Prostate gland (tissue), 2 donors: ENCODE data around the gene DPEP1. TPM values are rescaled to one million over a fixed set of nuclear protein-coding genes. Genes with fewer than 3 reads are reported as not detected.

ENCODE experiments used
- DNase-seq: peaks from one replicate; pipeline ENCODE4 v3.0.0-alpha.2; 2019; ENCODE audit warnings: low spot score
- H3K27ac ChIP-seq, 2 donors: fragments of 200-600 bp; sonication (generic); 2 replicates each; pipeline ENCODE4 v1.5.1; 2017 to 2019
- H3K27me3 ChIP-seq: fragments of 200-600 bp; sonication (generic); replicated peaks from 2 replicates; pipeline ENCODE4 v1.5.1; 2019; ENCODE audit not compliant: insufficient read depth
- H3K36me3 ChIP-seq, 2 donors: fragments of 200-600 bp; sonication (generic); 1 replicate in 1 of 2; 2 replicates in 1 of 2; pipeline versions ENCODE4 v1.5.1 to v1.8.1; 2017 to 2019
- H3K4me1 ChIP-seq: fragments of 200-600 bp; sonication (generic); replicated peaks from 2 replicates; pipeline ENCODE4 v1.5.1; 2019
- H3K4me3 ChIP-seq, 2 donors: fragments of 200-600 bp; sonication (generic); 2 replicates each; pipeline ENCODE4 v1.5.1; 2017 to 2019
- H3K9me3 ChIP-seq: fragments of 200-600 bp; sonication (generic); 2 replicates; pipeline ENCODE4 v1.5.1; 2017
- CTCF ChIP-seq, 4 experiments: fragments of 200-600 bp in 2 of 4; fragments of 450-650 bp in 2 of 4; sonication (generic) in 2 of 4; IDR thresholded peaks; 1 replicate in 3 of 4; 2 replicates in 1 of 4; pipeline ENCODE4 v1.5.1; 2016 to 2019; ENCODE audit warnings: antibody characterized with exemption in 4 of 4, mild to moderate bottlenecking in 2 of 4, moderate library complexity in 2 of 4
- POLR2A ChIP-seq: fragments of 450-650 bp; IDR thresholded peaks from one replicate; pipeline ENCODE4 v1.6.1; 2016; ENCODE audit warnings: antibody characterized with exemption, mild to moderate bottlenecking
- POLR2AphosphoS5 ChIP-seq: sonication (generic); formaldehyde crosslinking; IDR thresholded peaks from one replicate; pipeline ENCODE4 v1.6.1; 2017; ENCODE audit warnings: antibody characterized with exemption
- WGBS: methylation state at CpG from one replicate; pipeline ENCODE4 v1.1.5; 2018; 5-methylcytosine and 5-hydroxymethylcytosine counted together
- intact Hi-C: fragments of 100-400 bp; cut with DNase I; formaldehyde crosslinking; loops from one replicate; pipeline ENCODE4 v1.14.2; 2022
- total RNA-seq, 2 donors: library from RNA; depleted of rRNA; stranded (reverse); fragments of >200 nt; gene quantifications; one replicate each; pipeline ENCODE4 v1.1.0, GENCODE V29; 2016

Gene DPEP1
- total RNA-seq, 2 donors from 2014 or later = 274 TPM; not detected in 1

DNA sequence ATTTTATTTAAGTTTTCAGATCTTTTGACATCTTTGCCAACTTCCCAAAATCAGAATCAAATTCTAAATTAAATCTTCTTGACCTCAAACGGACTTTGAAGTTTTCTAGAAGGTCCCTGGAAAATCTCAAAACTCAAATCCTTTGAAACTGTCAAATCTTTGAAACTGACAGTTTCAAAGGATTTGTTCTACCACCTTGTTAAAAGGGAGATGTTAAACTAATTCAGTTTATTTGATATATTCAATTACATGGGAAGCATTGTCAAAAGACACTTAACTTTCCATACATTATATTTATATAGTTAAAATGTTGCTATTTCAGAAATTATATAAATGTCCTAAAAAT lies 3.4 kb upstream of the DPEP1 start:
- no peak for TF ChIP-seq CTCF (IDR thresholded peaks at IDR 0.05)
- no peak for TF ChIP-seq POLR2A
- no peak for TF ChIP-seq POLR2AphosphoS5
- H3K27ac ChIP-seq = no peak overlapping the region
- no peaks in the 10 kb centered on the region for H3K27me3 ChIP-seq
- intact Hi-C loops = no loop called here
- no peaks in the 10 kb centered on the region for H3K4me1 ChIP-seq
- no peaks in the 10 kb centered on the region for H3K36me3 ChIP-seq
- no peak overlapping the region for H3K4me3 ChIP-seq
- no peaks in the 10 kb centered on the region for H3K9me3 ChIP-seq
- WGBS = 83% methylated on average over 1 of the region's 1 CpG
- DNase-seq = no peak

- no peak overlapping the region for H3K27ac ChIP-seq
- 84% methylated on average over 20 of the region's 20 CpGs for WGBS
- no peaks in the 10 kb centered on the region for H3K9me3 ChIP-seq
- DNase-seq = no peak
- no peaks in the 10 kb centered on the region for H3K4me1 ChIP-seq
- intact Hi-C loops = no loop called here
- TF ChIP-seq POLR2A (no peak), CTCF (IDR thresholded peaks at IDR 0.05) (no peak), POLR2AphosphoS5 (no peak)
- H3K36me3 ChIP-seq = no peaks in the 10 kb centered on the region
- no peaks in the 10 kb centered on the region for H3K27me3 ChIP-seq
- H3K4me3 ChIP-seq = no peak overlapping the region
Observed at GRCh38 chr16:89612415-89613166, 851 bp upstream of the DPEP1 start.

GRCh38 chr16:89613954-89614459 lies 565 bp downstream of the DPEP1 start:
- Histone ChIP-seq H3K4me3 (no peak overlapping the region), H3K36me3 (no peaks in the 10 kb centered on the region), H3K9me3 (no peaks in the 10 kb centered on the region), H3K4me1 (no peaks in the 10 kb centered on the region), H3K27ac (no peak overlapping the region), H3K27me3 (no peaks in the 10 kb centered on the region)
- TF ChIP-seq POLR2AphosphoS5 = no peak
- no peak for TF ChIP-seq CTCF (IDR thresholded peaks at IDR 0.05)
- no peak for TF ChIP-seq POLR2A
- no peak for DNase-seq
- intact Hi-C loops = no loop called here
- 95% methylated on average over 22 of the region's 22 CpGs for WGBS

DNA sequence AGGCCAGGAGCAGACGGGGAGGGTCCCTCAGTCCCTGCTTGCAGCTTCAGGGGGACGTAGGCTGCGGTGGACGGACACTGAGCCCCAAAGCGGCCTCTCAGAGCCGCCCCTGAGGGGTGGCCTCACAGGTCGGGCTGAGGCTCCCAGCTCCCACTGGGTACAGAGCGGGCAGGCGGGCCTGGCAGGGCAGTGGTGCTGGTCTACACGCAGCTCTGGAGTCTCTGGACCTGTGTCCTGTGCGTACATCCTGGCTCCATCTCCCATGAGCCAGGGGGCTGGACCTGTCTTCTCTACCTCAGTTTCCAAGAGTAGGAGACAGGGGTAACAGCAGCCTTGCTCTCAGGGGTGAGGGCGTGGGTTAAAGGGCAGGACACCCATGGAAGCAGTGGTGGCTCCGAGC lies 1.7 kb downstream of the DPEP1 start:
- WGBS = 91% methylated on average over 12 of the region's 13 CpGs
- intact Hi-C loops = no loop called here
- Histone ChIP-seq H3K27me3 (no peaks in the 10 kb centered on the region), H3K4me1 (no peaks in the 10 kb centered on the region), H3K27ac (no peak overlapping the region), H3K36me3 (no peaks in the 10 kb centered on the region), H3K4me3 (no peak overlapping the region), H3K9me3 (no peaks in the 10 kb centered on the region)
- TF ChIP-seq POLR2A (no peak), POLR2AphosphoS5 (no peak), CTCF (IDR thresholded peaks at IDR 0.05) (no peak)
- no peak for DNase-seq

DNA sequence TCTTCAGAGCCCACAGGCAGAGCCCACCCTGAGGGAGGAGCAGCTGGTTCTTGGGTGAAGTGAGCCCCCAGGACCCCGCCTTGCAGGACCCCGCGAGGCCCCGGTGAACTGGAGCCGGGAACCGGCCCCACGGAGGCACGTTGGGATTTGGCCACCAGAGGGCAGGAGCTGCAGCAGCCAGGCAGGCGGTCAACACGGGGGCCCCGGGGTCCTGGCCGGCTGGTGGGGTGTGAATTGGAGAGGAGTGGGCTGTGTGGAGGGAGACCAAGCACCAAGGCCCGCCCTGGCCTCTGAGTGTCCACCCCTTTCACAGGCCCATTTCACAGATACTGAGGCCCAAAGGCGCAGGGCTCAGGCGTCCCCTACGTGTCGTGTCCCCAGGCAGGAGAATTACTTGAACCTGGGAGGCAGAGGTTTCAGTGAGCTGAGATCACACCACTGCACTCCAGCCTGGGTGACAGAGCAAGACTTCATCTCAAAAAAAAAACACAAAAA lies 2.2 kb downstream of the DPEP1 start:
- H3K4me3 ChIP-seq = no peak overlapping the region
- TF ChIP-seq POLR2AphosphoS5 (no peak), CTCF (IDR thresholded peaks at IDR 0.05) (peak in 1 of 4 experiments; percentile 35)
- WGBS = 50% methylated on average over 17 of the region's 17 CpGs
- no peak overlapping the region for H3K27ac ChIP-seq
- intact Hi-C loops = no loop called here
- H3K36me3 ChIP-seq = no peaks in the 10 kb centered on the region
- no peaks in the 10 kb centered on the region for H3K27me3 ChIP-seq
- no peaks in the 10 kb centered on the region for H3K9me3 ChIP-seq
- no peaks in the 10 kb centered on the region for H3K4me1 ChIP-seq
- DNase-seq = no peak
